Right atrium auricular region (tissue), 2 donors: ENCODE measurements around the gene HTR3A. TPM values are rescaled to one million over a fixed set of nuclear protein-coding genes. Genes with fewer than 3 reads are reported as not detected.

Source experiments
- DNase-seq: peaks from one replicate; pipeline ENCODE4 v3.0.0-alpha.2; 2019; ENCODE audit warnings: low spot score
- H3K27ac ChIP-seq, 2 donors: fragments of 200-600 bp; sonication (generic); 1 replicate in 1 of 2; 2 replicates in 1 of 2; pipeline ENCODE4 v1.5.1; 2016 to 2019
- H3K27me3 ChIP-seq, 2 donors: fragments of 200-600 bp; sonication (generic); one replicate each; pipeline versions ENCODE4 v1.5.1 to v1.6.0; 2017 to 2019
- H3K36me3 ChIP-seq: fragments of 200-600 bp; sonication (generic); one replicate; pipeline ENCODE4 v1.5.1; 2016
- H3K4me1 ChIP-seq, 2 donors: fragments of 200-600 bp; sonication (generic); one replicate each; pipeline versions ENCODE4 v1.5.1 to v1.6.0; 2017 to 2019
- H3K4me3 ChIP-seq, 2 donors: fragments of 200-600 bp; sonication (generic); 1 replicate in 1 of 2; 2 replicates in 1 of 2; pipeline ENCODE4 v1.5.1; 2017 to 2019; ENCODE audit warnings: mild to moderate bottlenecking in 1 of 2, moderate library complexity in 1 of 2
- H3K9me3 ChIP-seq, 2 donors: fragments of 200-600 bp; sonication (generic); one replicate each; pipeline ENCODE4 v1.5.1; 2019
- CTCF ChIP-seq, 2 donors: fragments of 200-600 bp; sonication (generic); IDR thresholded peaks; one replicate each; pipeline ENCODE4 v1.5.1; 2019; ENCODE audit warnings: antibody characterized with exemption in 2 of 2
- total RNA-seq, 2 donors: library from RNA; depleted of rRNA; stranded (reverse); fragments of >200 nt; gene quantifications; one replicate each; pipeline ENCODE4 v1.1.0, GENCODE V29; 2016

HTR3A gene
- total RNA-seq, 2 donors from 2014 or later, result 0.24 TPM; not detected in 1

GRCh38 chr11:114031967-114032320 is 57.0 kb downstream of the HTR3A start:
- no peak overlapping the region for H3K4me3 ChIP-seq
- no peaks in the 10 kb centered on the region for H3K27me3 ChIP-seq
- H3K27ac ChIP-seq, result peak overlapping the region in 1 of 2 donors; percentile 18
- TF ChIP-seq CTCF (IDR thresholded peaks at IDR 0.05), result no peak
- peaks cover 0 to 13% of the 10 kb centered on the region in 2 donors for H3K4me1 ChIP-seq
- no peaks in the 10 kb centered on the region for H3K36me3 ChIP-seq
- H3K9me3 ChIP-seq, result no peaks in the 10 kb centered on the region
- no peak for DNase-seq

GRCh38 chr11:114033066-114033465 is 58.2 kb downstream of the HTR3A start:
- Histone ChIP-seq H3K4me1 (peaks cover 0 to 15% of the 10 kb centered on the region in 2 donors), H3K27ac (no peak overlapping the region), H3K27me3 (no peaks in the 10 kb centered on the region), H3K4me3 (no peak overlapping the region), H3K9me3 (no peaks in the 10 kb centered on the region), H3K36me3 (no peaks in the 10 kb centered on the region)
- no peak for DNase-seq
- no peak for TF ChIP-seq CTCF (IDR thresholded peaks at IDR 0.05)

- no peak for TF ChIP-seq CTCF (IDR thresholded peaks at IDR 0.05)
- H3K4me3 ChIP-seq, result no peak overlapping the region
- peaks cover 0 to 15% of the 10 kb centered on the region in 2 donors for H3K4me1 ChIP-seq
- no peak overlapping the region for H3K27ac ChIP-seq
- H3K36me3 ChIP-seq, result no peaks in the 10 kb centered on the region
- no peaks in the 10 kb centered on the region for H3K27me3 ChIP-seq
- H3K9me3 ChIP-seq, result no peaks in the 10 kb centered on the region
- DNase-seq, result no peak
Measured at GRCh38 chr11:114033572-114033971, 58.7 kb downstream of the HTR3A start.

GRCh38 chr11:114034956-114035355 is 60.0 kb downstream of the HTR3A start:
- Histone ChIP-seq H3K36me3 (no peaks in the 10 kb centered on the region), H3K27ac (no peak overlapping the region), H3K4me1 (peaks cover 0 to 15% of the 10 kb centered on the region in 2 donors), H3K9me3 (no peaks in the 10 kb centered on the region), H3K4me3 (no peak overlapping the region), H3K27me3 (no peaks in the 10 kb centered on the region)
- no peak for TF ChIP-seq CTCF (IDR thresholded peaks at IDR 0.05)
- no peak for DNase-seq

- no peaks in the 10 kb centered on the region for H3K36me3 ChIP-seq
- TF ChIP-seq CTCF (IDR thresholded peaks at IDR 0.05), result peak; percentile 81 to 95
- peak overlapping the region; percentile 16 to 42 for H3K4me3 ChIP-seq
- peaks cover 0 to 18% of the 10 kb centered on the region in 2 donors for H3K4me1 ChIP-seq
- peak; percentile 87 for DNase-seq
- no peaks in the 10 kb centered on the region for H3K27me3 ChIP-seq
- H3K9me3 ChIP-seq, result no peaks in the 10 kb centered on the region
- peak overlapping the region; percentile 70 to 84 for H3K27ac ChIP-seq
Measured at GRCh38 chr11:114036147-114036811, 61.4 kb downstream of the HTR3A start.

GRCh38 chr11:114036958-114037357 is 62.0 kb downstream of the HTR3A start:
- H3K4me3 ChIP-seq, result no peak overlapping the region
- DNase-seq, result no peak
- H3K27me3 ChIP-seq, result no peaks in the 10 kb centered on the region
- H3K36me3 ChIP-seq, result no peaks in the 10 kb centered on the region
- no peaks in the 10 kb centered on the region for H3K9me3 ChIP-seq
- peaks cover 0 to 18% of the 10 kb centered on the region in 2 donors for H3K4me1 ChIP-seq
- H3K27ac ChIP-seq, result peak overlapping the region; percentile 70 to 84
- no peak for TF ChIP-seq CTCF (IDR thresholded peaks at IDR 0.05)
